IMR-90 (cell line): Measurements from ENCODE around the gene PRELID1. TPM values are rescaled to one million over a fixed set of nuclear protein-coding genes. Genes with fewer than 3 reads are reported as not detected.

Source experiments
- ATAC-seq: fragments of 200-7000 bp; cut with Tn5 transposase; 2 replicates; pipeline ENCODE4 v1.9.1; 2020; ENCODE audit warnings: low read depth, mild to moderate bottlenecking, moderate library complexity
- BruUV-seq: library from RNA; stranded (reverse); fragments of 400-500 nt; replicated peaks from 2 replicates; lab custom pipeline; 2021; lab: Mats Ljungman, UMichigan
- CTCF ChIA-PET: fragments of 300-600 bp; formaldehyde crosslinking; extraction: SDS; loops from one replicate; lab custom pipeline; 2021; ENCODE audit warnings: antibody characterized with exemption; lab: Yijun Ruan, JAX
- POLR2A ChIA-PET: fragments of 300-600 bp; sonication (Branson Sonifier 250); formaldehyde crosslinking; loops from one replicate; lab custom pipeline; 2022; ENCODE audit warnings: antibody characterized with exemption; ENCODE audit not compliant: unreplicated experiment; lab: Charles Lee
- DNase-seq: peaks from one replicate; pipeline ENCODE4 v3.0.0; 2013
- H2AFZ ChIP-seq: replicated peaks from 2 replicates; pipeline ENCODE3; 2013; ENCODE audit warnings: low read length, mild to moderate bottlenecking; ENCODE audit not compliant: poor library complexity
- H2AK5ac ChIP-seq: 2 replicates; pipeline ENCODE4 v1.6.1; 2013; ENCODE audit warnings: low read depth, low read length, inconsistent platforms
- H2AK9ac ChIP-seq: replicated peaks from 2 replicates; pipeline ENCODE3; 2013; ENCODE audit warnings: mild to moderate bottlenecking, low read depth, low read length, moderate library complexity; ENCODE audit not compliant: poor library complexity
- H2BK120ac ChIP-seq: 2 replicates; pipeline ENCODE4 v1.6.1; 2013; ENCODE audit warnings: low read depth, low read length, inconsistent platforms
- H2BK15ac ChIP-seq: 3 replicates; pipeline ENCODE4 v1.6.1; 2013; ENCODE audit warnings: low read depth, low read length, inconsistent platforms
- H2BK20ac ChIP-seq: 2 replicates; pipeline ENCODE4 v1.6.1; 2013; ENCODE audit warnings: low read depth, mild to moderate bottlenecking, inconsistent platforms, low read length, moderate library complexity
- H2BK5ac ChIP-seq: 2 replicates; pipeline ENCODE4 v1.6.1; 2013; ENCODE audit warnings: mild to moderate bottlenecking, low read depth, low read length, inconsistent platforms; ENCODE audit not compliant: poor library complexity, severe bottlenecking
- H3K14ac ChIP-seq: replicated peaks from 2 replicates; pipeline ENCODE4 v1.6.1; 2013; ENCODE audit warnings: low read depth, low read length, inconsistent platforms
- H3K18ac ChIP-seq: 2 replicates; pipeline ENCODE4 v1.6.1; 2013; ENCODE audit warnings: low read depth, low read length, control low read depth
- H3K23ac ChIP-seq: 2 replicates; pipeline ENCODE4 v1.6.1; 2013; ENCODE audit warnings: low read depth, low read length, inconsistent platforms
- H3K27ac ChIP-seq: 2 replicates; pipeline ENCODE4 v1.5.1; 2013; ENCODE audit warnings: mild to moderate bottlenecking, control low read depth, low read length; ENCODE audit not compliant: insufficient read depth
- H3K27me3 ChIP-seq: 2 replicates; pipeline ENCODE4 v1.6.1; 2013; ENCODE audit warnings: low read length; ENCODE audit not compliant: control insufficient read depth, insufficient read depth
- H3K36me3 ChIP-seq: 2 replicates; pipeline ENCODE4 v1.6.1; 2013; ENCODE audit warnings: low read length, mixed read lengths; ENCODE audit not compliant: control insufficient read depth, insufficient read depth
- H3K4ac ChIP-seq: 2 replicates; pipeline ENCODE4 v1.6.1; 2013; ENCODE audit warnings: low read depth, low read length, inconsistent platforms
- H3K4me1 ChIP-seq: 2 replicates; pipeline ENCODE4 v1.6.1; 2013; ENCODE audit warnings: low read length, mixed read lengths; ENCODE audit not compliant: control insufficient read depth, insufficient read depth
- H3K4me2 ChIP-seq: 2 replicates; pipeline ENCODE4 v1.6.1; 2013; ENCODE audit warnings: low read depth, mild to moderate bottlenecking, control low read depth, low read length, moderate library complexity
- H3K4me3 ChIP-seq: 2 replicates; pipeline ENCODE4 v1.5.1; 2013; ENCODE audit warnings: low read depth, mild to moderate bottlenecking, control low read depth, low read length, moderate library complexity; ENCODE audit not compliant: insufficient read depth
- H3K56ac ChIP-seq: 2 replicates; pipeline ENCODE4 v1.6.1; 2013; ENCODE audit warnings: low read length, inconsistent platforms; ENCODE audit not compliant: insufficient read depth; ENCODE audit errors: extremely low read depth
- H3K79me1 ChIP-seq, 2 experiments: 2 replicates each; pipeline ENCODE4 v1.6.1; 2013; ENCODE audit warnings: low read length in 2 of 2, inconsistent platforms in 1 of 2, low read depth in 1 of 2
- H3K9ac ChIP-seq: 2 replicates; pipeline ENCODE4 v1.6.1; 2013; ENCODE audit warnings: low read depth, low read length, control low read depth
- H3K9me1 ChIP-seq: 2 replicates; pipeline ENCODE4 v1.6.1; 2013; ENCODE audit warnings: low read length, inconsistent platforms; ENCODE audit not compliant: insufficient read depth
- H3K9me3 ChIP-seq: 2 replicates; pipeline ENCODE4 v1.6.1; 2013; ENCODE audit warnings: low read length; ENCODE audit not compliant: control insufficient read depth, insufficient read depth
- H4K20me1 ChIP-seq: 2 replicates; pipeline ENCODE4 v1.6.1; 2013; ENCODE audit warnings: low read length, inconsistent platforms; ENCODE audit not compliant: insufficient read depth
- H4K5ac ChIP-seq: 2 replicates; pipeline ENCODE4 v1.6.1; 2013; ENCODE audit warnings: mild to moderate bottlenecking, low read depth, low read length, control low read depth
- H4K8ac ChIP-seq, 2 experiments: 2 replicates each; pipeline ENCODE4 v1.6.1; 2013; ENCODE audit warnings: low read depth in 2 of 2, low read length in 2 of 2, control low read depth in 1 of 2, inconsistent platforms in 1 of 2
- H4K91ac ChIP-seq: 2 replicates; pipeline ENCODE4 v1.6.1; 2013; ENCODE audit warnings: low read depth, low read length, inconsistent platforms; ENCODE audit not compliant: insufficient read depth
- BHLHE40 ChIP-seq: fragments of 150-350 bp; IDR thresholded peaks from 2 replicates; pipeline ENCODE4 v1.6.1; 2016; ENCODE audit warnings: mild to moderate bottlenecking, low read depth, low read length
- CEBPB ChIP-seq: IDR thresholded peaks from 2 replicates; pipeline ENCODE4 v1.6.1; 2012; ENCODE audit warnings: low read depth, low read length, improper control_type of control experiment
- CHD1 ChIP-seq: IDR thresholded peaks from 2 replicates; pipeline ENCODE4 v1.6.1; 2012; ENCODE audit warnings: low read depth, low read length, improper control_type of control experiment
- CTCF ChIP-seq: conservative IDR thresholded peaks from 2 replicates; pipeline ENCODE4 v1.5.1; 2012; ENCODE audit warnings: mild to moderate bottlenecking, low read depth, low read length, improper control_type of control experiment
- ELK1 ChIP-seq: fragments of 150-350 bp; IDR thresholded peaks from 2 replicates; pipeline ENCODE4 v1.6.1; 2016; ENCODE audit warnings: low read depth, mild to moderate bottlenecking, low read length, moderate library complexity, borderline replicate concordance
- FOS ChIP-seq: fragments of 150-350 bp; IDR thresholded peaks from 2 replicates; pipeline ENCODE4 v1.6.1; 2016; ENCODE audit warnings: low read depth, low read length
- MAFK ChIP-seq: IDR thresholded peaks from 2 replicates; pipeline ENCODE4 v1.6.1; 2012; ENCODE audit warnings: low read depth, low read length, improper control_type of control experiment
- MAZ ChIP-seq: IDR thresholded peaks from 2 replicates; pipeline ENCODE4 v1.6.1; 2012; ENCODE audit warnings: low read depth, mild to moderate bottlenecking, low read length, improper control_type of control experiment, moderate library complexity, borderline replicate concordance
- MXI1 ChIP-seq: IDR thresholded peaks from 2 replicates; pipeline ENCODE4 v1.6.1; 2012; ENCODE audit warnings: low read depth, mild to moderate bottlenecking, low read length, moderate library complexity, borderline replicate concordance
- NFE2L2 ChIP-seq: fragments of 150-350 bp; IDR thresholded peaks from 2 replicates; pipeline ENCODE4 v1.6.1; 2016; ENCODE audit warnings: low read depth, mild to moderate bottlenecking, low read length
- POLR2A ChIP-seq: IDR thresholded peaks from 2 replicates; pipeline ENCODE4 v1.6.1; 2012; ENCODE audit warnings: mild to moderate bottlenecking, low read depth, low read length
- RAD21 ChIP-seq: IDR thresholded peaks from 2 replicates; pipeline ENCODE4 v1.6.1; 2012; ENCODE audit warnings: low read length, improper control_type of control experiment
- RCOR1 ChIP-seq: IDR thresholded peaks from 2 replicates; pipeline ENCODE4 v1.6.1; 2012; ENCODE audit warnings: mild to moderate bottlenecking, low read length, improper control_type of control experiment; ENCODE audit not compliant: insufficient replicate concordance
- RFX5 ChIP-seq: IDR thresholded peaks from 2 replicates; pipeline ENCODE4 v1.8.0; 2012; ENCODE audit warnings: low read depth, mild to moderate bottlenecking, low read length, moderate library complexity
- SMC3 ChIP-seq: fragments of 150-350 bp; IDR thresholded peaks from 2 replicates; pipeline ENCODE4 v1.6.1; 2016; ENCODE audit warnings: low read depth, mild to moderate bottlenecking, antibody characterized with exemption, low read length, moderate library complexity
- USF2 ChIP-seq: fragments of 150-350 bp; IDR thresholded peaks from 2 replicates; pipeline ENCODE4 v1.6.1; 2017; ENCODE audit warnings: mild to moderate bottlenecking, antibody characterized with exemption, low read length, low read depth
- WGBS, 2 experiments: methylation state at CpG; one replicate each; pipeline versions ENCODE4 v1.1.5 to v1.1.7; 2013; ENCODE audit warnings: missing lambda C conversion rate in 2 of 2; ENCODE audit not compliant: insufficient read length in 1 of 2; ENCODE audit errors: extremely low coverage in 2 of 2; 5-methylcytosine and 5-hydroxymethylcytosine counted together
- dilution Hi-C: fragments of 300-500 bp; cut with HindIII; formaldehyde crosslinking; loops from one replicate; pipeline ENCODE4 v1.14.3; 2018; ENCODE audit warnings: low sequenced_read_pairs; ENCODE audit not compliant: unreplicated experiment
- in situ Hi-C: fragments of 300-500 bp; cut with MboI; formaldehyde crosslinking; loops from 3 replicates; pipeline ENCODE4 v1.14.3; 2019; ENCODE audit warnings: low sequenced_read_pairs, inconsistent platforms, mixed read lengths
- intact Hi-C: fragments of 100-400 bp; cut with micrococcal nuclease; formaldehyde crosslinking; loops from 2 replicates; pipeline ENCODE4 v1.10.0; 2022
- polyA plus RNA-seq, 3 experiments: library from polyadenylated mRNA; depleted of rRNA; stranded (reverse); fragments of >200 nt; gene quantifications; 2 replicates each; pipeline ENCODE4 v1.2.3, GENCODE V29; 2012; ENCODE audit warnings: low replicate concordance in 1 of 3
- total RNA-seq: library from RNA; depleted of rRNA; stranded (reverse); fragments of >200 nt; gene quantifications from 2 replicates; pipeline ENCODE4 v1.2.3, GENCODE V29; 2012

The PRELID1 gene
- total and polyA plus RNA-seq, 2 of the 4 experiments (the other 2 are of a cell fraction): 116 to 239 TPM

GRCh38 chr5:177260961-177261360, 42.6 kb upstream of the PRELID1 start:
- in situ Hi-C loops (no loop called here), dilution Hi-C loops (no loop called here), intact Hi-C loops (no loop called here)
- Histone ChIP-seq H4K8ac (no peak overlapping the region), H3K27me3 (no peaks in the 10 kb centered on the region), H2AK5ac (no peak overlapping the region), H3K23ac (no peak overlapping the region), H2BK120ac (no peak overlapping the region), H3K4ac (no peak overlapping the region), H4K20me1 (no peaks in the 10 kb centered on the region; the same call in 1 of the 2 replicates), H4K91ac (no peak overlapping the region), H3K9me3 (no peaks in the 10 kb centered on the region), H3K36me3 (peaks cover 40% of the 10 kb centered on the region), H3K14ac (no peak overlapping the region), H3K56ac (no peak overlapping the region), H2BK5ac (no peak overlapping the region), H3K4me1 (no peaks in the 10 kb centered on the region), H2AFZ (no peak overlapping the region), H3K9me1 (peaks cover 5% of the 10 kb centered on the region; the same call in 1 of the 2 replicates), H2BK15ac (no peak overlapping the region), H3K4me2 (no peak overlapping the region), H3K9ac (no peak overlapping the region), H3K18ac (no peak overlapping the region), H4K5ac (no peak overlapping the region), H3K27ac (no peak overlapping the region), H3K4me3 (no peak overlapping the region), H2AK9ac (no peak overlapping the region), H3K79me1 (peaks cover 3 to 15% of the 10 kb centered on the region in 2 experiments), H2BK20ac (no peak overlapping the region)
- ChIA-PET POLR2A (no interaction called here), CTCF (no interaction called here)
- TF ChIP-seq CTCF (no peak), RAD21 (no peak), POLR2A (no peak), USF2 (no peak), NFE2L2 (no peak), FOS (no peak), CHD1 (no peak), CEBPB (no peak), MAFK (no peak), RFX5 (no peak), MXI1 (no peak), BHLHE40 (no peak), RCOR1 (no peak), MAZ (no peak), ELK1 (no peak), SMC3 (no peak)
- BruUV-seq: no TSS peak
- ATAC-seq (no peak), DNase-seq (no peak)
- WGBS, 2 experiments: 100% methylated on average over 1 of the region's 7 CpGs; no CpG with 5 or more reads in 1 of the 2 experiments
